HG03060 (cell line): ENCODE data around the gene JMJD8.

Experiments
- ATAC-seq: cut with Tn5 transposase; IDR thresholded peaks from one replicate; pipeline ENCODE4 v1.9.1; 2021; ENCODE audit warnings: low read depth, moderate number of reproducible peaks; ENCODE audit not compliant: unreplicated experiment

JMJD8 gene

DNA sequence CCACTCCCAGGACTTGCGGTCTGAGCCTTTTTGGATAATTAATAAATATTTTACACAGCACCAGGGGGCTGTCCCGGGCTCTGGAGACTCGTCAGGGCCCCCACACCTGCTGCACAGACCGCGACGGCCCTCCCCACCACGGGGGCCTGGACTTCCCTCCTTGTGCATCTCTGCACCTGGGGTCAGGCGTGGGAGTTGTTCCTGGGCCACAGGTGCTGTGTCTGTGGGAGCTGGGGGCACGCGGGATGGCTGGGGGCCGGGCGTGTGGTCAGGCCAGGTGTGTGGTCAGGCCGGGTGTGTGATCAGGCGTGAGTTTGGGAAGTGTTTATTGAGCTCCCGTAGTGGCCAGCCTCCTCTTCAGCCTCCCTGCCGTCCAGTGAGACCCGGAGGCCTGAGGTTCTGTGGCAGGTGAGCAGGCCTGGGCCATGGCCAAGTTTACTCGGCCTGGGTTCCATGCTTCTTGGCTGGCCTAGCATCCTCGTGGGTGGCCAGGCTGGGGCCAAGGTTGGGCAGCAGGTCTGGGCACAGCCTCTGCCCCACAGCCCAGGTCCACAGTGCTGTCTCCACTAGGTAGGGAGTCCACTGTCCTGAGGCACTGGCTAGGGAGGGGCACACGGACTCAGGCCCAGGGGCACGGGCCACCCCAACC is 5.8 kb downstream of the JMJD8 start:
- no peak for ATAC-seq

DNA sequence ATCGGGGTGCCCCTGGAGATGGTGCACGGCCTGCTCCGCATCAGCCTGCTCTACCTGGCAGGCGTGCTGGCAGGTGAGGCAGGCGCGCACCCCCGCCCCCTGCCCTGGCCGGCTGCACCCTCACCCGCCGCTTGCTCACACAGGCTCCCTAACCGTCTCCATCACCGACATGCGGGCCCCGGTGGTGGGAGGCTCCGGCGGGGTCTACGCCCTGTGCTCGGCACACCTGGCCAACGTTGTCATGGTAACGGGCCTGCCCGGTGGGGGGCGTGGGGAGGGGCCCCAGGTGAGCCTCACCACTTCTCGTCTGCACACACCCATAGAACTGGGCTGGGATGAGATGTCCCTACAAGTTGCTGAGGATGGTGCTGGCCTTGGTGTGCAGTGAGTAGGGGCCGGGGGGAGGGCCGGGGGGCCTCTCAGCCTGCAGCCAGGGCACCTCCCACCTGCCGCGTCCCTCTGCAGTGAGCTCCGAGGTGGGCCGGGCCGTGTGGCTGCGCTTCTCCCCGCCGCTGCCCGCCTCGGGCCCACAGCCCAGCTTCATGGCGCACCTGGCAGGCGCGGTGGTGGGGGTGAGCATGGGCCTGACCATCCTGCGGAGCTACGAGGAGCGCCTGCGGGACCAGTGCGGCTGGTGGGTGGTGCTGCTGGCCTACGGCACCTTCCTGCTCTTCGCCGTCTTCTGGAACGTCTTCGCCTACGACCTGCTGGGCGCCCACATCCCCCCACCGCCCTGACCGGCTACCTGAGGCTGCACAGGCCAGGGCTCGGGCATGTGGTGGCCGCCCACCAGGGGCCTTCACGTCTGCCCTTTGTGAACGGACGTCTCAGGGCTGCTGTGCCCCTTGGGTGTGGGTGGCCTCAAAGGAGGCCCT is 6.6 kb downstream of the JMJD8 start:
- no peak for ATAC-seq

GRCh38 chr16:676913-677312 is 7.2 kb downstream of the JMJD8 start:
- no peak for ATAC-seq

DNA sequence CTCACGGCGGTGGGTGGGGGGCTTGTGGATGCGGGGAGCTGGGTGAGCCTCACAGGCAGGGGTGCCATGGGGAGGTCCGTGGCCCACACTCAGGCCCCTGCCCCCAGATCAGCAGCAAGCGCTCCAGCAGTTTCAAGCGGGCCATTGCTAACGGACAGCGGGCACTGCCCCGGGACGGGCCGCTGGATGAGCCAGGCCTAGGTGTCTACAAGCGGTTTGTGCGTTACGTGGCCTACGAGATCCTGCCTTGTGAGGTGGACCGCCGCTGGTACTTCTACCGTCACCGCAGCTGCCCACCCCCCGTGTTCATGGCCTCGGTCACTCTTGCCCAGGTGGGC is 7.6 kb downstream of the JMJD8 start:
- ATAC-seq, result no peak

- no peak for ATAC-seq
Measured at GRCh38 chr16:675884-676564, 8.1 kb downstream of the JMJD8 start.

DNA sequence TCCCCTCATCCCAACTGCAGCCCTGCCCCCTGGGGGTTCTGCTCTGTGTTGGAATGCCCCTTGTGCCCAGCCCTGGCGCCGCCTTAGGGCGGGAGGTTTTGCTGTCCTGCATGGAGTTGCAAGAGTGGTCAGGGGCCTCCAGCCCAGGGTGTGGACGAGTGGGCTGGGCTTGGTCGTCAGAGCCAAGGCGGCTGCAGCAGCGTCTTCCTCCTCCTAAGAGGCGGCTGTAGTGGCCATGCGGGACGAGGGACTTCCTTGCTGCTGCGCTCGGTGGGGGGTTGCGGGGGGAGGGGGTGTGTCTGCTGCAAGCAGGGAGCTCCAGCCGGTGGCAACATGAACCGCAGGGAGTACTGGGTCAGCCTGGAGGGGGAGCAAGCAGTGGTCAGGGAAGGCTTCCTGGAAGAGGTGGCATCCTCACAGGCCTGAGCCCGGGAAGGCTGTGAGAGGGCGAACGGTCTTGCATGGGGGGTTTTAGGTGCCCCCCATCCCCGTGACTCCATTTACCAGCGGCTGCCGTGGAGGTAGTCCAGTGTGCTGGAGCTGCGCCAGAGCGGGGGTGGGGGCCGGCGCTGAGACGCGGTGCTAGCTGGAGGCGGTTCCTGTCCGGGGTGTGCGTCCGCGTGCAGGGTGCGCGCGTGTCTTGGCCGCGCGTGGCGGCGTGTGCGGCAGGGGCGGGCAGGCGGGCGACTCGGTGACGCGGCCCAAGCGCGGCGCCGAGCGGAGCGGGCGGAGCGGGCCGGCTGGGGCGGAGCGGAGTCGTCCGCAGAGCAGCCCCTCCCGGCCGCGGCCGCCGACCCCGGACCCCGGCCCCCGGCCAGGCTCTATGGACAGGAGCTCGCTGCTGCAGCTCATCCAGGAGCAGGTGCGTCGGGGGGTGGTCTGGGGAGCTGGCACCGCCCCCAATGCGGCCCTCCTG is 8.9 kb downstream of the JMJD8 start, which contains the start of gene RHBDL1:
Gene RHBDL1, plus strand, starts transcription at position 704 of the 916 bp plus-strand sequence. Its CDS starts 120 bp downstream, at position 824.
- no peak for ATAC-seq

GRCh38 chr16:674214-674881 is 9.8 kb downstream of the JMJD8 start:
- no peak for ATAC-seq

GRCh38 chr16:673399-673991 is 10.6 kb downstream of the JMJD8 start:
- ATAC-seq, result no peak

DNA sequence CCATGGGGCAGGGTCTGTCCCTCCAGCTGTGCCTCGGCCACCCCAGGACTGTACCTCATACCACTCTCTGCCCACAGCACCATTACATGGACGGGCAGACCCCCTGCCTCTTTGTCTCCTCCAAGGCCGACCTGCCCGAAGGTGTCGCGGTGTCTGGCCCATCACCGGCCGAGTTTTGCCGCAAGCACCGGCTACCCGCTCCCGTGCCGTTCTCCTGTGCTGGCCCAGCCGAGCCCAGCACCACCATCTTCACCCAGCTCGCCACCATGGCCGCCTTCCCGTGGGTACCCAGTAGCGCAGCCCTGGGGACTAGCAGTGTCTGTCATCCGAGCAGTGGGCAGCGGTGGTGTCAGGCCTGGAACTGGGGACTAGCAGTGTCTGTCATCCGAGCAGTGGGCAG is 11.3 kb downstream of the JMJD8 start:
- no peak for ATAC-seq

DNA sequence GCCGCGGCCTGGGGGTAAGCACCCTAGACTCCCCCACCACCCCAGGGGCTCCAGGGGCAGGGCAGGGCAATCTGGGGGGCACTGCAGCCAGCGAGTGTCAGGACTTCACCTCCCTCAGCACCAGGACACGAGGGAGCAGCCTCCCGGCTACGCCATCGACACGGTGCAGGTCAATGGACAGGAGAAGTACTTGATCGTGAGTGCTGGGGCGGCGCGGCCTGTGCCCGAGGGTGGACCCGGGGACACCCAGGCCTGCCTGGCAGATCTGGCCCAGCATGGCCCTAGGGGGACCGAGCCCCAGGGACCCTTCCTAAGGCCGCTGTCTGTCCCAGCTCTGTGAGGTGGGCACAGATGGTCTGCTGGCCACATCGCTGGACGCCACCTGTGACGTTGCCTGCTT is 11.8 kb downstream of the JMJD8 start:
- ATAC-seq, result no peak

DNA sequence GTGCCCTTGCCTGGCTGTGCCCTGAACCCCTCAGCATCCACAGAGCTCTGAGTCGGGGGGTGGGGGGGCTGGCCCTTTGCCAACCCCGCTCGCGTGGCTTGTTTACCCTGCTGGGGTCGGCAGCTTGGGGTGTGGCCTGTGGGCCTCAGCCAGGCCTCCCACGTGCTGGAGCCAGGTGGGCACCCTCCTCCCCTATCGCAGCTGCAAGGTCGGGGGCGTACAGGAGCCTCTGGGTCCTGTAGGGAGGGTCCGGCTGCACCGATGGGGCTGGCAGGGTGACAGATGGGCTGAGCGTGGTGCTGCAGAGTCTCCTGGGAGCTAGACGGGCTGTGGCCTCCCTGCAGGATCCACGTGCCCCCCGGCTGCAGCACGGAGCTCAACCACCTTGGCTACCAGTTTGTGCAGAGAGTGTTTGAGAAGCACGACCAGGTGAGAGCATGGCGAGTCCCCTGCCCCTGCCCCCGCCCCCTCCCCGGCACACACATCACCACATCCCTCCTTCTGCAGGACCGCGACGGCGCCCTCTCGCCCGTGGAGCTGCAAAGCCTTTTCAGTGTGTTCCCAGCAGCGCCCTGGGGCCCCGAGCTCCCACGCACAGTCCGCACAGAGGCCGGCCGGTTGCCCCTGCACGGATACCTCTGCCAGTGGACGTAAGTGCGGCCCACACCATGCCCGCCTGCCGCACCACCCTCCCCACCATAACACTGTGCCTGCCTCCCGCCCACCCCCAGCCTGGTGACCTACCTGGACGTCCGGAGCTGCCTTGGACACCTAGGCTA is 12.6 kb downstream of the JMJD8 start:
- no peak for ATAC-seq

DNA sequence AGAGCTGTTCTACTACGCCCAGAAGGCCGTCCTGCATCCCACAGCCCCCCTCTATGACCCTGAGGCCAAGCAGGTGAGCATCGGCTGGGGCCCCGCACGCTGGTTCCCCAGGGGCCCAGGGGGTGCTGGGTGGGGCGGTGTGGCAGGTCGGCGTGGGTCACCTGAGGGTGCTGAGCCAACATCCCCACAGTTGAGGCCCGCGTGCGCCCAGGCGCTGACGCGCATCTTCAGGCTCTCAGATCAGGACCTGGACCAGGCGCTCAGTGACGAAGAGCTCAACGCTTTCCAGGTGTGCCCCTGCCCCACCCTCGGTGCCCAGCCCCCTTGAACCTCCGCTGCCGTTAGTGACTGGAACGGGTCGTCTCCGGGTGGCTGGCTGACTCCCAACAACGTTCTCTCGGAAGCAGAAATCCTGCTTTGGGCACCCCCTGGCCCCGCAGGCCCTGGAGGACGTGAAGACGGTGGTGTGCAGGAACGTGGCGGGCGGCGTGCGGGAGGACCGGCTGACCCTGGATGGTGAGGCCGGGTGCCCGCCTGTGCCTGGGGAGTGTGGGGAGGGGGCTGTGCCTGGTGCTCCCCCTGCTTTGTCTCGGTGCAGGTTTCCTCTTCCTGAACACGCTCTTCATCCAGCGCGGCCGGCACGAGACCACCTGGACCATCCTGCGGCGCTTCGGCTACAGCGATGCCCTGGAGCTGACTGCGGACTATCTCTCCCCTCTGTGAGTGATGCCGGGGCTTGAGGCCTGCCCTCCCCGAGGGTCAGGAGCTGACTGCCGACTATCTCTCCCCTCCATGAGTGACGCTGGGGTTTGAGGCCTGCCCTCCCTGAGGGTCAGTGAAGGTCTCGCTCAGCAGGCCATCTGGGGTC is 13.4 kb downstream of the JMJD8 start:
- no peak for ATAC-seq

- ATAC-seq, result no peak
Measured at GRCh38 chr16:669666-670065, 14.5 kb downstream of the JMJD8 start.

- ATAC-seq, result no peak
Measured at GRCh38 chr16:668519-669171, 15.5 kb downstream of the JMJD8 start.

GRCh38 chr16:667780-668518 is 16.2 kb downstream of the JMJD8 start, which contains the start of gene RHOT2:
TSS of gene RHOT2 (plus strand) at chr16:668132. CDS start at chr16:668200, 68 bp downstream.
- peak; percentile 42 for ATAC-seq

DNA sequence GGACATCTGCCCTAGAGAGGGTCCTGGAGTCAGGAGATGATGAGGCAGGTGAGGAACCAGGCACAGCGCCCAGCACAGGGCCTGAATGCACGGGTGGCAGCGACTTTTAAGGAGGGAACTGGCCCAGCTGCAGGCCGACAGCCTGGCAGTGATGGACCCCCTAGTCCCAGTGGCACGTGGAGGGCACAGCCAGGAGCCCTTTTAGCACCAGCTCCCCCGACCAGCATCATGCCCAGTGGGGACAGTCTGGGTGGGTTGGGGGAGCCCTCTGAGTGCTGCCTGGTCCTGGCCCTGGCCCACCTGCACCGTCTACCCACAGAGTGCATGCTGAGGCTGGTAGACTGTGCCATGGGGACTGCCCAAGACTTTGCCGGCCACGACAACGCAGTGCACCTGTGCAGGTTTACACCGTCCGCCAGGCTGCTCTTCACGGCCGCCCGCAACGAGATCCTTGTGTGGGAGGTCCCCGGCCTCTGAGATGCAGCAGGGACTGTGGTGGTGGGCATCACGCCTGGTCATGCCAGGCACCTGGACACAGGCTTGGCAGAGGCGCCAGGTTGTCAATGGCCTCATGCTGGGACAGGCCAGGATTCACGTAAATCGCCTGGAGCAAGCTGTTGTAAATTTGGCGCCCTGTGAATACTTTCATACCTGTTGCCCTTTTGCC is 16.9 kb downstream of the JMJD8 start:
- no peak for ATAC-seq
